ENCODE results near the gene ABO.
"Not testable (repeated sequence)": the region's sequence is repeated elsewhere in the genome, so short reads cannot be mapped to it uniquely, and the experiment has no call there.

The ABO gene

GRCh38 chr9:133305731-133306130 is 30.7 kb upstream of the ABO start:
- no peak overlapping the region for H3K27ac Mint-ChIP-seq
- H3K36me3 Mint-ChIP-seq (ENCODE audit: low read depth): peaks cover 9% of the 10 kb centered on the region
- no peak for DNase-seq
- no peaks in the 10 kb centered on the region for H3K4me1 Mint-ChIP-seq
- no peak for TF ChIP-seq CTCF (IDR thresholded peaks at IDR 0.05)
- no peak overlapping the region for H3K4me3 Mint-ChIP-seq
- peaks cover 16% of the 10 kb centered on the region for H3K9me3 Mint-ChIP-seq
- peaks cover 32% of the 10 kb centered on the region for H3K27me3 Mint-ChIP-seq (ENCODE audit: low read depth, poor library complexity)

GRCh38 chr9:133304477-133305377 is 29.7 kb upstream of the ABO start:
- peaks cover 32% of the 10 kb centered on the region for H3K27me3 Mint-ChIP-seq (ENCODE audit: low read depth, poor library complexity)
- TF ChIP-seq CTCF (IDR thresholded peaks at IDR 0.05): no peak
- no peak for DNase-seq
- no peaks in the 10 kb centered on the region for H3K4me1 Mint-ChIP-seq
- no peak overlapping the region for H3K4me3 Mint-ChIP-seq
- H3K36me3 Mint-ChIP-seq (ENCODE audit: low read depth): peaks cover 6% of the 10 kb centered on the region
- no peak overlapping the region for H3K27ac Mint-ChIP-seq
- peaks cover 12% of the 10 kb centered on the region for H3K9me3 Mint-ChIP-seq

- no peak for TF ChIP-seq CTCF (IDR thresholded peaks at IDR 0.05)
- H3K27me3 Mint-ChIP-seq (ENCODE audit: low read depth, poor library complexity): peaks cover 31% of the 10 kb centered on the region
- H3K4me3 Mint-ChIP-seq: no peak overlapping the region
- H3K36me3 Mint-ChIP-seq (ENCODE audit: low read depth): peaks cover under 1% of the 10 kb centered on the region
- no peak overlapping the region for H3K27ac Mint-ChIP-seq
- H3K9me3 Mint-ChIP-seq: peaks cover 5% of the 10 kb centered on the region
- DNase-seq: no peak
- H3K4me1 Mint-ChIP-seq: no peaks in the 10 kb centered on the region
These were observed 29.1 kb upstream of the ABO start for GRCh38 chr9:133304158-133304470.

GRCh38 chr9:133303266-133304157 is 28.5 kb upstream of the ABO start:
- DNase-seq: no peak
- H3K9me3 Mint-ChIP-seq: peaks cover 2% of the 10 kb centered on the region
- H3K36me3 Mint-ChIP-seq (ENCODE audit: low read depth): no peaks in the 10 kb centered on the region
- no peak overlapping the region for H3K27ac Mint-ChIP-seq
- TF ChIP-seq CTCF (IDR thresholded peaks at IDR 0.05): no peak
- no peaks in the 10 kb centered on the region for H3K4me1 Mint-ChIP-seq
- peaks cover 34% of the 10 kb centered on the region for H3K27me3 Mint-ChIP-seq (ENCODE audit: low read depth, poor library complexity)
- no peak overlapping the region for H3K4me3 Mint-ChIP-seq

- H3K36me3 Mint-ChIP-seq (ENCODE audit: low read depth): no peaks in the 10 kb centered on the region
- peaks cover 15% of the 10 kb centered on the region for H3K9me3 Mint-ChIP-seq
- peaks cover 40% of the 10 kb centered on the region for H3K27me3 Mint-ChIP-seq (ENCODE audit: low read depth, poor library complexity)
- H3K4me1 Mint-ChIP-seq: no peaks in the 10 kb centered on the region
- no peak for DNase-seq
- no peak for TF ChIP-seq CTCF (IDR thresholded peaks at IDR 0.05)
- H3K4me3 Mint-ChIP-seq: no peak overlapping the region
- H3K27ac Mint-ChIP-seq: no peak overlapping the region
These were observed 26.5 kb upstream of the ABO start for GRCh38 chr9:133301253-133302230.

GRCh38 chr9:133299996-133300395 is 25.0 kb upstream of the ABO start:
- H3K36me3 Mint-ChIP-seq (ENCODE audit: low read depth); DNase-seq; H3K4me3 Mint-ChIP-seq; H3K4me1 Mint-ChIP-seq; H3K27ac Mint-ChIP-seq: not testable (repeated sequence)
- Mint-ChIP-seq H3K27me3 (ENCODE audit: low read depth, poor library complexity) (peaks cover 40% of the 10 kb centered on the region), H3K9me3 (peaks cover 22% of the 10 kb centered on the region)

Data from nephron progenitor cell (in vitro differentiated cells).